ENCODE measurements around the gene SLC38A10.

Gene SLC38A10

DNA sequence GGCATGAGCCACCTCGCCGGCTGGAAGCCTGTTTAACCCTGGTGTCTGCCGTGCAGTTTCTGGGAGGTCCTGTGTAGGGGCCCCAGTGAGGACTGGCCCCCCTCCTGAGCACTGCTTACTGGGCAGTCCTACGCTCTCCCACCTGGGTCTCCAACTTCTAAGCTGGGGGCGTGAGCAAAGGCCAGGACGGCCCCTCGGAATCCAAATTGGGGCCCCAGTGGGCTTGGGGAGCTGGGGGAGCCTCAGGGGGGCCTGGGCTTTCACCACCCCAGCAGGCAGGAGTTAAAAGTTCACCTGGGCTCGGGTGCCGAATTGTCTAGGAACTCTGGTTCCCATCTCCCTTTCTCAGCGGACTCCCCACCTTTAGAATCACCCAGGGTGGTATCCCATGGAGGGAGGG lies 7.2 kb upstream of the SLC38A10 start:
- DNase-seq (ENCODE audit: low spot score), result no peak
- no peak overlapping the region for H3K4me3 Mint-ChIP-seq
- H3K27ac Mint-ChIP-seq, result no peak overlapping the region
- no peaks in the 10 kb centered on the region for H3K27me3 Mint-ChIP-seq (ENCODE audit: low read depth)
- no peaks in the 10 kb centered on the region for H3K9me3 Mint-ChIP-seq
- H3K4me1 Mint-ChIP-seq (ENCODE audit: low read depth), result no peaks in the 10 kb centered on the region
- H3K36me3 Mint-ChIP-seq (ENCODE audit: low read depth), result no peaks in the 10 kb centered on the region

DNA sequence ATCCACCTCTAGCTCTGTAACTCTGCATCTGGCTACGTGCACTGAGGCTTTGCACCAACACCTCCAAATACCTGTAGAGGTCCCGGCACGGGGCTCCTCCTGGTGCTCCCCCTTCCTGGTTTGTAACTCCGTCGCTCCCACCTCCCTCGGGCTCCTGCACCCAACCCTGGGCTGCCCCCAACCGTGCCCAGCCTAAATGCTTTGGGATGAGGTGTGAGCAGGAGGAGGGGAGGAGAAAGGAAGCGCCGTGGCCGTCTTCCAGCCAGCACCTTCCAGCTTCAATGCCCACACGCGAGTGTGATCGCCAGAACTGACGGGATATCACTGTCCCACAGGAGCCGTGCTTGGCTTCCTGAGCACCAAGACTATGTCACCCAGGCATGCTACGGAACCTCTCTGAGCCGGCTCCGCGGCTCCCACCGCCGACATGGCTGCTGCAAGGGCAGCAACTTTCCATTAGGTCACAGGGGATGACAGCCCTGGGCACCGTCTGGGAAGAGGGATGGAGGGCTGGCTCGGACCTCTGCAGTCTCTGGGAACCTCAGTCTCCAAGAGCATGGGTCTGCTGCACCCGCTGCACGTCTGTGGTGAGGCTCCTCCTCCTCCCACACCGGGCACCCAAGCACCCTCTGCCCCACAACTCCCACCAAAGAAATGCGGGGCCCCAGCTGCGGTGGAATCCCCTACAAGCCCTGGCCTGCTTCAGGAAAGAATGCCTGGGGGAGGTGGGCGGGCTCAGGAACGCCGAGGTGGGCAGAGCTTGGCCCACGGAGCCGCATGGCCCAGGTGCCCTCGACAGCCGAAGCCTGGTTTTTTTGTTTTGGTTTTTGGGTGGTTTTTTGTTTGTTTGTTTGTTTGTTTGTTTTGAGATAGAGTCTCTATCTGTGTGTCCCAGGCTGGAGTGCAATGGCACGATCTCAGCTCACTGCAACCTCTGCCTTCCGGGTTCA lies 6.4 kb upstream of the SLC38A10 start:
- no peaks in the 10 kb centered on the region for H3K36me3 Mint-ChIP-seq (ENCODE audit: low read depth)
- no peaks in the 10 kb centered on the region for H3K27me3 Mint-ChIP-seq (ENCODE audit: low read depth)
- no peaks in the 10 kb centered on the region for H3K4me1 Mint-ChIP-seq (ENCODE audit: low read depth)
- H3K27ac Mint-ChIP-seq, result no peak overlapping the region
- H3K9me3 Mint-ChIP-seq, result no peaks in the 10 kb centered on the region
- no peak for DNase-seq (ENCODE audit: low spot score)
- no peak overlapping the region for H3K4me3 Mint-ChIP-seq

GRCh38 chr17:81300586-81301155 lies 5.6 kb upstream of the SLC38A10 start:
- Mint-ChIP-seq H3K9me3 (no peaks in the 10 kb centered on the region), H3K27me3 (ENCODE audit: low read depth) (no peaks in the 10 kb centered on the region), H3K4me1 (ENCODE audit: low read depth) (peaks cover 4% of the 10 kb centered on the region), H3K36me3 (ENCODE audit: low read depth) (no peaks in the 10 kb centered on the region), H3K27ac (no peak overlapping the region), H3K4me3 (no peak overlapping the region)
- no peak for DNase-seq (ENCODE audit: low spot score)

DNA sequence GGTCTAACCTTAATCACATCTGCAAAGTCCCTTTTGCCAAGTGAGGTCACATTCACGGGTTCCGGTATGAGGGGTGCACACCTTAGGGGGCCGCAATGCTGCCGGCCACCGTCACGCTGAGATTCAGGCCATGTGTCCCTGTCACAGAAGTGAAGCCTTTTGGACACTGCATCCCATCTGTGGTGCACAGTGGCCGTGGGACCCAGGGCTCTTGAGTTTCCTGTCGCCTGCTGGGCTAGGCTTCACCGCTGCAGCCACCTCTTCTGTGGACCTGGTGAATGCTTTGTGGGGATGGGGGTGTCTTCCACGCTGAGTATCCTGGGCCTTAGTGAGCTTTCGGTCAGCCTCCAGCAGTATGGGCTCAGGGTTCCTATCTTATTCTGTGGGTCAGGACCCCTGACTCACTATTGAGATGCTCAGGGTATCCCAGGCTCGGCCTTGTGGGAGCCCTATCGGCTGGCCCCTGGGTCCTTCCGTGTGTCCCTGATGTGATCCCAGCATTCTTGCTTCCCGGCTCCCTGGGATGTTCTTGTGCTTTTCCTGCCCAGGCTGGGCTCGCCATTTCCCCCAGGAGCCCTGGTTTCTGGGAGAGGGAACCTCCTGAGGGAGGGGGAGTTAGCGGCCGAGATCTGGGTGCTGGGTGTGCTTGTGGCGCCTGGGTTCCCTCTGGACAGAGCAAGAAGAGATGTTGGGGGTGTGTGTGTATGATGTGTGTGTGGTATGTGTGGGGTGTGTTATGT lies 4.9 kb upstream of the SLC38A10 start:
- peaks cover 7% of the 10 kb centered on the region for H3K4me1 Mint-ChIP-seq (ENCODE audit: low read depth)

DNA sequence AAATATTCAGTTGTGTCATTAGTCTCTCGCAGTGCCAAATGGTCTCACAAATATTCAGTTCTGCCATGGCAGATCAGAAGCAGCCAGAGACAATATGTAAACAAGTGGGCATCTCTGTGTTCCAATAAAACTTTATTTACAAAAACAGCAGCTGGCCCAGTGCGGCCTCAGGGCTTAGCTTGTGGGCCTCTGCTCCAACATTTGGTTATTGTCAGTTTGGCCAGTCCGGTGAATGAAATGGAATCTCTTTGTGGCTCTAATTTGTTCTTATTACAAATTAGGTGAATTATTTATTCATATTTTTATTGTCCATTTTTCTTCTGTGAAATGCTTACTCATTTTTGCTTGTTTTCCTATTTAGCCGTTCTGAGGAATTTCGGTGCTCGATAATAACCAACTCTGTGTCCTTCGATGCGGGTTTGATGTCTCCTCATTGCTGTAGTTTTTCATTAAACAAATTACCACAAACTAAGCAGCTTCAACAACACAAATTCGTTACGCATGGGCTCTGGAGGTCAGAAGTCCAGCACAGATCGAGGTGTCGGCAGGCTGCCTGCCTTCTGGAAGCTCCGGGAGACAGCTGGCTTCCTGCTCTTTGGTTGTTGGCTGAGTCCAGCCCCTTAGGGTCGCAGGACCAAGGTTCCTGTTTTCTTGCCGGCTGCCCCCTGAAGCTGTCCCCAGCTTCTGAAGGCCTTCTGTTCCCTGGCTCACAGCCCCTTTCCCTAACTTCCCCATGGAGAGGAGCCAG lies 4.1 kb upstream of the SLC38A10 start:
- Mint-ChIP-seq H3K4me1 (ENCODE audit: low read depth) (peaks cover 7% of the 10 kb centered on the region), H3K9me3 (no peaks in the 10 kb centered on the region), H3K27me3 (ENCODE audit: low read depth) (no peaks in the 10 kb centered on the region), H3K4me3 (no peak overlapping the region), H3K27ac (no peak overlapping the region), H3K36me3 (ENCODE audit: low read depth) (peaks cover 3% of the 10 kb centered on the region)
- no peak for DNase-seq (ENCODE audit: low spot score)

More for the DNA sequence above, 4.9 kb upstream of the SLC38A10 start:
- Mint-ChIP-seq H3K36me3 (ENCODE audit: low read depth) (no peaks in the 10 kb centered on the region), H3K4me3 (no peak overlapping the region), H3K9me3 (no peaks in the 10 kb centered on the region), H3K27me3 (ENCODE audit: low read depth) (no peaks in the 10 kb centered on the region), H3K27ac (no peak overlapping the region)
- DNase-seq (ENCODE audit: low spot score), result no peak

DNA sequence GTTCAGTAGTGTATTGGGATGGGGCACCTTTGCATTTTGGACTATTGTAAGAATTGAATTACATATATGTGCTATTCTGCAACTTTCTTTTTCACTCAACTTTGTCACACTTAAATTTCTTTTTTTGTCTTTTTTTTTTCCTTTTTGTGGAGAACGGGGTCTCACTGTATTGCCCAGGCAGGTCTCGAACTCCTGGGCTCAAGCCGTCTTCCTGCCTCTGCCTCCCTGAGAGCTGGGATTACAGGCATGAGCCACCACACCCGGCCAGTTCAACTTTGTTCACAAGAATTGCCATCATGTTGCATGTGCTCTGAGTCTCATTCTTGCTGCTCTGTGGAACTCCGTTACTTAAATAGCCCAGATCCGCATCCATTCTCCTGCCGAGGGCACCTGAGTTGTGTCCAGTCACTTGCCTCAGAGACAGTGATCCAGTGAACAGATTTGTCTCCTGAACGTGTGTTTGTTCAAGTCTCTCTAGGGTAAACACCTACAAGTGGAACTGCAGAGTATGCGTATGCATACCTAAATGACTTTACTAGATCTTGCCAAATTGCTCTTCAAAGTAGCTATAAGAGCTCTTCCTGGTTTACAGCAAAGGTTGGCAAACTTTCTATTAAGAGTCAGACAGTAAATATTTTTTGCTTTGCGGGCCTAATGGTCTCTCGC lies 3.4 kb upstream of the SLC38A10 start:
- H3K36me3 Mint-ChIP-seq (ENCODE audit: low read depth), result peaks cover 7% of the 10 kb centered on the region
- no peak overlapping the region for H3K4me3 Mint-ChIP-seq
- DNase-seq (ENCODE audit: low spot score), result no peak
- H3K27me3 Mint-ChIP-seq (ENCODE audit: low read depth), result no peaks in the 10 kb centered on the region
- H3K27ac Mint-ChIP-seq, result no peak overlapping the region
- H3K4me1 Mint-ChIP-seq (ENCODE audit: low read depth), result peaks cover 9% of the 10 kb centered on the region
- no peaks in the 10 kb centered on the region for H3K9me3 Mint-ChIP-seq

- peak; percentile 31 for DNase-seq (ENCODE audit: low spot score)
- peak overlapping the region; percentile 90 for H3K4me3 Mint-ChIP-seq
- peaks cover 11% of the 10 kb centered on the region for H3K36me3 Mint-ChIP-seq (ENCODE audit: low read depth)
- peaks cover 18% of the 10 kb centered on the region for H3K4me1 Mint-ChIP-seq (ENCODE audit: low read depth)
- no peaks in the 10 kb centered on the region for H3K27me3 Mint-ChIP-seq (ENCODE audit: low read depth)
- H3K9me3 Mint-ChIP-seq, result no peaks in the 10 kb centered on the region
- H3K27ac Mint-ChIP-seq, result peak overlapping the region; percentile 89
These were observed 722 bp upstream of the SLC38A10 start for GRCh38 chr17:81295676-81296381.

- Mint-ChIP-seq H3K36me3 (ENCODE audit: low read depth) (peaks cover 11% of the 10 kb centered on the region), H3K27me3 (ENCODE audit: low read depth) (no peaks in the 10 kb centered on the region), H3K4me3 (peak overlapping the region; percentile 88), H3K4me1 (ENCODE audit: low read depth) (peaks cover 18% of the 10 kb centered on the region), H3K27ac (peak overlapping the region; percentile 86), H3K9me3 (no peaks in the 10 kb centered on the region)
- no peak for DNase-seq (ENCODE audit: low spot score)
These were observed 536 bp downstream of the SLC38A10 start for GRCh38 chr17:81294512-81295030.

GRCh38 chr17:81292450-81292849 lies 2.7 kb downstream of the SLC38A10 start:
- no peaks in the 10 kb centered on the region for H3K9me3 Mint-ChIP-seq
- no peak overlapping the region for H3K27ac Mint-ChIP-seq
- peaks cover 22% of the 10 kb centered on the region for H3K36me3 Mint-ChIP-seq (ENCODE audit: low read depth)
- no peak for DNase-seq (ENCODE audit: low spot score)
- H3K4me3 Mint-ChIP-seq, result no peak overlapping the region
- peaks cover 20% of the 10 kb centered on the region for H3K4me1 Mint-ChIP-seq (ENCODE audit: low read depth)
- no peaks in the 10 kb centered on the region for H3K27me3 Mint-ChIP-seq (ENCODE audit: low read depth)

DNA sequence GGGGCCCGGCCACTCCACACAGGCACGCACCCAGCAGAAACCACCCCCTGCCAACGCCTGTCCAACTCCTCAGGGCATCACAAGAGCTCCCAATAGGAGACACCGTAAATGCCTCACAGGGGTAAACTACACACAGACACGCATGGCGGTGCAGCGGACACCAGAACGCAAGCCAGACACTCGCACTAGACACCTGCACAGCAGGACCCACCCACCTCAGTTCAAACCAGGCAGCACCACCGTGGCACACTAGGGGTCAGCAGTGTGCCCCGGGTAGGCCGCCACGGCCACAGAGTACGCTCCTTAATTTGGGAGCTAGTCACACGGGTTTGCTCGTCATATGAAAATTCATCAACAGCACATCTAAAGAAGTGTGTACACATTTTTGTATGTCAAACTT lies 3.4 kb downstream of the SLC38A10 start:
- Mint-ChIP-seq H3K9me3 (no peaks in the 10 kb centered on the region), H3K27me3 (ENCODE audit: low read depth) (no peaks in the 10 kb centered on the region), H3K4me1 (ENCODE audit: low read depth) (peaks cover 22% of the 10 kb centered on the region), H3K36me3 (ENCODE audit: low read depth) (peaks cover 30% of the 10 kb centered on the region), H3K27ac (no peak overlapping the region), H3K4me3 (peak overlapping the region; percentile 26)
- DNase-seq (ENCODE audit: low spot score), result peak; percentile 63

DNA sequence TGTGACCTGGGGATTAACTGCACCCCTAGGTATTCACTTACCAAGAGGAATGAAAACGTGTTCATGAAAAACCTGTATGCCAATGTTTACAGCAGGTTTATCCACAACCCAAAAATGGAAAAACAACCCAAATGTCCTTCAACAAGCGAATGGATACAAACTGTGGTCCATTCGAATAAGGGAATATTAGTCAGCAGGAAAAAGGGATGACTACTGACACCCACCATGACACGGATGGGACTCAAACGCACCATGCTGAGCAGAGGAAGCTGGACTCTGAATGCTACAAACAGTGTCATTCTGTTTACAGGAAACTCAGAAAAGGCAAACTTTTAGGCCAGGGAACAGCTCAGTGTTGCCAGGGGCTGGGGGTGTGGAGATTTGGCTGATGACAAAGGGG lies 4.9 kb downstream of the SLC38A10 start:
- Mint-ChIP-seq H3K4me3 (no peak overlapping the region), H3K36me3 (ENCODE audit: low read depth) (peaks cover 36% of the 10 kb centered on the region), H3K9me3 (no peaks in the 10 kb centered on the region), H3K27ac (no peak overlapping the region), H3K4me1 (ENCODE audit: low read depth) (peaks cover 24% of the 10 kb centered on the region), H3K27me3 (ENCODE audit: low read depth) (no peaks in the 10 kb centered on the region)
- no peak for DNase-seq (ENCODE audit: low spot score)

GRCh38 chr17:81289627-81290026 lies 5.5 kb downstream of the SLC38A10 start:
- H3K36me3 Mint-ChIP-seq (ENCODE audit: low read depth), result peaks cover 42% of the 10 kb centered on the region
- H3K4me3 Mint-ChIP-seq, result no peak overlapping the region
- no peak for DNase-seq (ENCODE audit: low spot score)
- H3K27me3 Mint-ChIP-seq (ENCODE audit: low read depth), result no peaks in the 10 kb centered on the region
- H3K9me3 Mint-ChIP-seq, result no peaks in the 10 kb centered on the region
- peaks cover 30% of the 10 kb centered on the region for H3K4me1 Mint-ChIP-seq (ENCODE audit: low read depth)
- no peak overlapping the region for H3K27ac Mint-ChIP-seq
